GM19452 (cell line): ENCODE results near the gene GPC1.
"Not testable (repeated sequence)": the region's sequence is repeated elsewhere in the genome, so short reads cannot be mapped to it uniquely, and the experiment has no call there.

Source experiments
- ATAC-seq: cut with Tn5 transposase; IDR thresholded peaks from one replicate; pipeline ENCODE4 v1.9.1; 2021; ENCODE audit not compliant: unreplicated experiment

Gene GPC1

GRCh38 chr2:240435457-240435947, at the start of gene GPC1:
TSS of gene GPC1 (plus strand) at chr2:240435663. CDS start at chr2:240435919, 256 bp downstream.
- peak; percentile 49 for ATAC-seq

GRCh38 chr2:240386326-240386725, 49.1 kb upstream of the GPC1 start:
- ATAC-seq = no peak

- ATAC-seq = not testable (repeated sequence)
These were observed 48.7 kb upstream of the GPC1 start for GRCh38 chr2:240386743-240387142.

GRCh38 chr2:240387325-240387668, 48.2 kb upstream of the GPC1 start:
- no peak for ATAC-seq

GRCh38 chr2:240387669-240388358, 47.6 kb upstream of the GPC1 start:
- no peak for ATAC-seq

GRCh38 chr2:240388471-240389301, 46.8 kb upstream of the GPC1 start:
- no peak for ATAC-seq

- ATAC-seq = no peak
These were observed 46.1 kb upstream of the GPC1 start for GRCh38 chr2:240389302-240389805.

- ATAC-seq = no peak
These were observed 45.1 kb upstream of the GPC1 start for GRCh38 chr2:240390091-240391073.

- ATAC-seq = no peak
These were observed 44.1 kb upstream of the GPC1 start for GRCh38 chr2:240391111-240392051.

- ATAC-seq = no peak
These were observed 43.1 kb upstream of the GPC1 start for GRCh38 chr2:240392084-240392947.

GRCh38 chr2:240392948-240393830, 42.3 kb upstream of the GPC1 start:
- no peak for ATAC-seq

- no peak for ATAC-seq
These were observed 41.5 kb upstream of the GPC1 start for GRCh38 chr2:240393831-240394410.

- ATAC-seq = no peak
These were observed 40.9 kb upstream of the GPC1 start for GRCh38 chr2:240394549-240394948.

- no peak for ATAC-seq
These were observed 40.0 kb upstream of the GPC1 start for GRCh38 chr2:240395448-240395847.

- ATAC-seq = no peak
These were observed 39.4 kb upstream of the GPC1 start for GRCh38 chr2:240395896-240396622.

- no peak for ATAC-seq
These were observed 38.6 kb upstream of the GPC1 start for GRCh38 chr2:240396623-240397541.
